ENCODE data around the gene TXNRD2. TPM values are rescaled to one million over a fixed set of nuclear protein-coding genes. Genes with fewer than 3 reads are reported as not detected.

TXNRD2 gene
- total RNA-seq, 1 experiment from 2014 or later = 29.5 TPM

- DNase-seq (ENCODE audit: low read depth, low spot score) (no peak), ATAC-seq (peak; percentile 87)
- BruUV-seq (replicated peaks) = no TSS peak
- TF ChIP-seq REST (IDR thresholded peaks at IDR 0.05; ENCODE audit: insufficient read depth in 1 of 2, low read depth in 2 of 2, low read length in 1 of 2) (no peak), CTCF (IDR thresholded peaks at IDR 0.05) (no peak), TCF7L2 (IDR thresholded peaks at IDR 0.05; ENCODE audit: low read depth, low read length) (no peak), POLR2AphosphoS5 (IDR thresholded peaks at IDR 0.05; ENCODE audit: low read depth, low read length) (no peak), SIN3A (IDR thresholded peaks at IDR 0.05; ENCODE audit: borderline replicate concordance, insufficient read depth, low read depth, low read length) (no peak)
- no peaks in the 10 kb centered on the region for H3K27me3 ChIP-seq (ENCODE audit: control insufficient read depth, insufficient read depth, low read length)
- in situ Hi-C loops (cut with HindIII; ENCODE audit: low pct_unique_long_range_greater_than_20kb, low sequenced_read_pairs) = no loop called here
- intact Hi-C loops (cut with micrococcal nuclease; ENCODE audit: unreplicated experiment) = no loop called here
- ChIA-PET CTCF (interaction anchor here (0.6 kb wide), 1 partner anchor 125 kb away, joined by 3 read pairs; no protein-coding TSS in a partner anchor), POLR2A (interaction anchor here (0.6 kb wide), 1 partner anchor 12 kb away, joined by 3 read pairs; no protein-coding TSS in a partner anchor)
- no peak overlapping the region for H3K27ac ChIP-seq (ENCODE audit: low read length)
- H3K4me1 ChIP-seq (ENCODE audit: control insufficient read depth, insufficient read depth, low read length) = peaks cover 12% of the 10 kb centered on the region; the same call in 1 of the 2 replicates
- peak overlapping the region; percentile 54 to 57 for H3K4me3 ChIP-seq (ENCODE audit: low read depth in 2 of 2, low read length in 2 of 2)
- no peaks in the 10 kb centered on the region for H3K36me3 ChIP-seq (ENCODE audit: control insufficient read depth, insufficient read depth, low read length)
- H3K9me3 ChIP-seq (ENCODE audit: control insufficient read depth, insufficient read depth, low read depth, low read length) = no peaks in the 10 kb centered on the region
Observed at GRCh38 chr22:19986410-19987341, 45.1 kb upstream of the TXNRD2 start.

DNA sequence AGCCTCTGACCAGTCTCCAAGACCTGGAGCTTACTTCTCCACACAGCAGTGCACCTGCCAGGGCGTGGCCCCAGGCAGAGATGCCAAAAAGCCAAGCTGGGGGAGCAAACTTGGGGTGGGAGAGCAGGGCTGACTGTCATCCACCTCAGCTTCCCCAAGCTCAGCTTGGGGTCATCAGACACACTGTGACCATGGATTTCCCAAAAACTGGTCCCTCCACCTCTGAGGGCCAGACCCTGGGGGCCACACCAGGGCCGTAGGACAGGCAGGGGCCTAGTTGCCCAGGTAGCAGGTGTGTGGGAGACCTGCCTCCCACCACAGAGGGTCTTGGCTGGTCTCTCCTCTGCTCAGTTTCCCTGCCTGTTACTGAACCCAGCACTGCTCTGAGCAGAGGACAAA lies 44.4 kb upstream of the TXNRD2 start:
- peak overlapping the region; percentile 54 to 57 for H3K4me3 ChIP-seq (ENCODE audit: low read depth in 2 of 2, low read length in 2 of 2)
- TF ChIP-seq SIN3A (IDR thresholded peaks at IDR 0.05; ENCODE audit: borderline replicate concordance, insufficient read depth, low read depth, low read length) (no peak), CTCF (IDR thresholded peaks at IDR 0.05) (no peak), TCF7L2 (IDR thresholded peaks at IDR 0.05; ENCODE audit: low read depth, low read length) (no peak), POLR2AphosphoS5 (IDR thresholded peaks at IDR 0.05; ENCODE audit: low read depth, low read length) (no peak), REST (IDR thresholded peaks at IDR 0.05; ENCODE audit: insufficient read depth in 1 of 2, low read depth in 2 of 2, low read length in 1 of 2) (no peak)
- CTCF ChIA-PET = interaction anchor here (0.6 kb wide), 1 partner anchor 125 kb away, joined by 3 read pairs; no protein-coding TSS in a partner anchor
- DNase-seq (ENCODE audit: low read depth, low spot score) (no peak), ATAC-seq (no peak)
- no peaks in the 10 kb centered on the region for H3K9me3 ChIP-seq (ENCODE audit: control insufficient read depth, insufficient read depth, low read depth, low read length)
- intact Hi-C loops (cut with micrococcal nuclease; ENCODE audit: unreplicated experiment) = no loop called here
- H3K27me3 ChIP-seq (ENCODE audit: control insufficient read depth, insufficient read depth, low read length) = no peaks in the 10 kb centered on the region
- H3K36me3 ChIP-seq (ENCODE audit: control insufficient read depth, insufficient read depth, low read length) = no peaks in the 10 kb centered on the region
- H3K27ac ChIP-seq (ENCODE audit: low read length) = no peak overlapping the region
- POLR2A ChIA-PET = interaction anchor here (0.6 kb wide), 1 partner anchor 12 kb away, joined by 3 read pairs; no protein-coding TSS in a partner anchor
- in situ Hi-C loops (cut with HindIII; ENCODE audit: low pct_unique_long_range_greater_than_20kb, low sequenced_read_pairs) = no loop called here
- no TSS peak for BruUV-seq (replicated peaks)
- H3K4me1 ChIP-seq (ENCODE audit: control insufficient read depth, insufficient read depth, low read length) = peaks cover 12% of the 10 kb centered on the region; the same call in 1 of the 2 replicates

Data from Panc1 (cell line).